HG02840 (cell line): Measurements from ENCODE around the gene DDR1.
"Not testable (repeated sequence)": the region's sequence is repeated elsewhere in the genome, so short reads cannot be mapped to it uniquely, and the experiment has no call there.

Experiments
- ATAC-seq: cut with Tn5 transposase; IDR thresholded peaks from one replicate; pipeline ENCODE4 v1.9.1; 2021; ENCODE audit warnings: mild to moderate bottlenecking, moderate library complexity, moderate number of reproducible peaks; ENCODE audit not compliant: unreplicated experiment, low FRiP score

DDR1 gene

DNA sequence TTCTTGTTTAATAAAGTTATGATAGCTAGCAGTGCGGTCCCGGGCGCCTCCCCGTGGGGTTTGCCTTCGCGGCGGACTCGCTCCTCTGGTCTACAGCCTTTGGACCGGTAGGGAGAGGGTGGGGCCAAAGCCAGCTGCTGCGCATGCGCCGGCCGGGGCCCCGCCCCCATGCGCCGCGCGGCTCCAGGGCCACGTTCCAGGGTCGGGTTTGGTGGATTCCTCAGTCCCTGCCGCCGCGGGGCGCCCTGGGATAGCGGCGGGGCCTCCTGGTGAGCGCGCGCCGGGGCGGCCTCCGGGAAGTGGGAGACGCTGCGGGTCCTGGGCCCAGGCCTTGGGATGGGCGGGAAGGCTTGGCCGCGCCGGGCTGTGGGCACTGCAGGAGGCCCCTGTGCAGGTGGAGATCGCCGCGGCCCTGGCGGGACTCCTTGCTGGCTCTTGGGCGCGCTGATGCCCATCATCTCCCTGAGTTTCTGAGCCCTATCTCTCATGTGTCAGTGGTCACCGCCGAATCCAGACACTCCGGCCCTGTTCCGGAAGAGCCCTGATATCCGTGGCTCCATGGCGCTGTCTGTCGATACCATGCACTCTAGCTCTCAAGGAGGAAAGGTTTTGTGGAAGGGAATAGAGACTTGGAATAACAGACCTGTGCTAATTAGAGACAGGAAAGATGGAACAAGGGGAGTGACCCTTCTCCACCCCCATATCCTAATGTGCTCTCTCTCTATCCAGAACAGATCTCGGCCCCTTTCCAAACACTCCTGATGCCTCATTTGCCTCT lies 29.9 kb downstream of the DDR1 start, which contains the start of gene VARS2:
VARS2 (plus strand) TSS at position 163 of the 778 bp plus-strand sequence; CDS start at position 762, 599 bp downstream.
- ATAC-seq, result peak; percentile 79

DNA sequence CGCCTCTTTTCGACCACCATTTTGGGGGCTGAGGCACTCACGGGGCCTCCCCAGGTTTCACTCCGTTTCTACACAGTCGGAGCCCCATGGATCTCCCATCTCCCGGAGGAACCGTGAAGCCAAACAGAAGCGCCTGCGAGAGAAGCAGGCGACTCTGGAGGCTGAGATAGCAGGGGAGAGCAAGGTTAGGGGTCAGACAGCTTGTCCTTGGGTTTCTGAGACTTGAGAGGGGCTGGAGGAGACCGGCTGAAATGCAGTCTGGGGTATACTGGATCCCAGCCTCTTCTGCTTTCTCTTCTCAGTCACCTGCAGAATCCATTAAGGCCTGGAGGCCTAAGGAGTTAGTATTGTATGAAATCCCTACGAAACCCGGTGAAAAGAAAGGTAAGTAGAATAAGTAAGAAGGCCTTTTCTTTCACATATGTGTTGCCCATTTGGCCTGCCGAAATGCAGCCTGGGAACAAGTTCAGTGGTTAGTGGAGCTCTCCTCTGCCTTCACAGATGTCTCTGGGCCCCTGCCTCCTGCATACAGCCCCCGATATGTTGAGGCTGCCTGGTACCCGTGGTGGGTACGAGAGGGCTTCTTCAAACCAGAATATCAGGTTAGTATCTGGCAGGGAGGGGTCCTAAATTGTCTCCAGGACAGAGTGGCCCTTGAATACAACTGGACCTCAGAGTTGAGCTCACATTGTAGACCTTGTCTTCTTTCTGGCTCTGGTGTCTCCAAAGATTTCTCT lies 30.7 kb downstream of the DDR1 start:
- ATAC-seq, result no peak

DNA sequence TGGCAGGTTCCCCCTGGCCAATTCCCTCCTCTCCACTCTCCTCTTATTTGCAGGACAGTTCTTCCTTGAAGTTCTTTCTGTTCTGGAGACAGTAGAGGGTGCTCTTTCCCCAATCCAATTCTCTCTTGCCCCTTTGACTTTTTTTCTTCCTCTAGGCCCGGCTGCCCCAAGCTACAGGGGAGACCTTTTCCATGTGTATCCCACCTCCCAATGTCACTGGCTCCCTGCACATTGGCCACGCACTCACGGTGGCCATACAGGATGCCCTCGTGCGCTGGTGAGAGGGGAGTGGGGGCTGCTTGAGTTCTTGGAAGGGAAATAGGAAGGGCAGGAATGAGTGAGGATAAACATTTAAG lies 31.2 kb downstream of the DDR1 start:
- no peak for ATAC-seq

DNA sequence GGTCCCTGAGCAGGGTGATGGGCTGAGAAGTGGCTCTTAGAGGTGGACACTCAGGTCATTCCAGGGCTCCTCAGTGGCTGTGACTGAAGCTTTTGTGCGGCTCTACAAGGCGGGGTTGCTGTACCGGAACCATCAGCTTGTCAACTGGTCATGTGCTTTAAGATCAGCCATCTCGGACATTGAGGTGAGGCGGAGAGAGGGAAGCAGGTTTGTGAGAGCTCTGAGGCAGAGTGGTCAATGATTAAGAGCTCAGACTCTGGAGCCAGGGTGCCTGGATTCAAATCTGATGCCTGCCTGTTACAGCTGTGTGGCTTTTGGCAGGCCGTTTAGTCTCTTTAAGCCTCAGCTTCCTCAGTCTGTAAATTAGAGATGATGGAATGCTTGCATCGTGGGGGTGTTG lies 32.7 kb downstream of the DDR1 start:
- ATAC-seq, result no peak

DNA sequence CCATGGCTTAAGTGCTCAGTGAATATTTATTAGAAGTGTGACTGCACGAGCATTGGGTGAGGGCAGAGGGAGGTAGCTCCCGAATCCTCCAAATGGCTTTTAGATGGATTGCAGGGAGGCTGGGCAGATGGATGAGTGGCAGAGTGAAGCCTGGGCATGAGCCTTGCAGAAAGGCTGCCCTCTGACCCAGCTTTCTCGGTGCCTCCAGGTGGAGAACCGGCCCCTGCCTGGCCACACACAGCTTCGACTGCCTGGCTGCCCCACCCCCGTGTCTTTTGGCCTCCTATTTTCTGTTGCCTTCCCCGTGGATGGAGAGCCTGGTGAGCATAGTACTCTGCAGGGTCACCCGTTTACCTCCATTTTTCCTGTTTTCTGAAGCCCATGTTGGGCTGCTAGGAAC lies 33.2 kb downstream of the DDR1 start:
- ATAC-seq, result no peak

DNA sequence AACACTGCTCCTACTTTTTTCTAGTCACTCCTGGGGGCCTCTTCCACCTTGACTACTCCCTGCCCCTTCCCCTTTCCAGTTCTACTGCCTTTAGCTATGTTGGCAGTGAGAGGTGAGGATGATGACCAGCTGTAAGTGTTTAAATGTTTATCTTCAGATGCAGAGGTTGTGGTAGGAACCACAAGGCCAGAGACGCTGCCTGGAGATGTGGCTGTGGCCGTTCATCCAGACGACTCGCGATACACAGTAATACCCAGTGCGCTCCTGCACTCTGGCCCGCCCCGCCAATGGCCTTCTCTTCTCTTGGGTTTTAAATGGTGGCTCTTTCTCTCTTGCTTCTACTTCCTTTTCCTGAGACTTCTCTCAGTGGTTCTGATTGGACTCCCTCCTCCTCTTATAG lies 34.4 kb downstream of the DDR1 start:
- ATAC-seq, result no peak

DNA sequence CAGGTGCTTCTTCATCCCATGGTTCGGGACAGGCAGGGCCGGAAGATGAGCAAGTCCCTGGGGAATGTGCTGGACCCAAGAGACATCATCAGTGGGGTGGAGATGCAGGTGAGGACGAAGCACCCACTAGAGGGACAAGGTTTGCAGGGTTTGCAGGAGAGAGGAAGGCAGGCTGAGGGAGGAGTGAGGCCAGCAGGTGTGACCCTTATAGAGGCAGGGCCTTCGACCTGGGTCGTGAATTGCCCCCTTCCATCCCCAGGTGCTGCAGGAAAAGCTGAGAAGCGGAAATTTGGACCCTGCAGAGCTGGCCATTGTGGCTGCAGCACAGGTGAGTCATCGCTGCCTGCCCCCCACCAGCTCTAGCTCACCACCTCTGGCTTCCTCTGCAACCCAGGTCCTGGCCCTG lies 38.1 kb downstream of the DDR1 start:
- no peak for ATAC-seq

DNA sequence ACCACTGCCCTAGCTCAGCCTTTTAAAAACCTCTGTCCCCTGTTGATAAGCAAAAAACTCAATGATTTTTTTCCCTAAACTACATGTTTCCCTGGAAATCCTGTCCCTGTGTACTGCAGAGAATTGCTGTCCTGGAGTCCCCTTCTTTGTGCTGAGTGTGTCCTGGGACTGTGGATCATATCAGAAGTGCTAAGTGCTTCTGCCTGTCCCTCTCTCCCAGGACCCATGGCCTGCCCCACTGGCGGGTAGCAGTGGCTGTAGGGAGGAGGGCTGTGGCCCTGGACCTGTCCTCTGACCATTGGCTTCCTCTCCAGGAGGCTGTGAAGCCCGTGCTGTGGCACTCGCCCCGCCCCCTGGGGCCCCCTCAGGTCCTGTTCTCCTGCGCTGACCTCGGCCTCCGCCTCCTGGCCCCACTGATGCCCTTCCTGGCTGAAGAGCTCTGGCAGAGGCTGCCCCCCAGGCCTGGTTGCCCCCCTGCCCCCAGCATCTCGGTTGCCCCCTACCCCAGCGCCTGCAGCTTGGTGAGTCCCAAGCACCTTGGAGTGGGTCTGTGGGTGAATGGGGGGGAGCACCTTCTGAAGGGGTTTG lies 39.8 kb downstream of the DDR1 start:
- not testable (repeated sequence) for ATAC-seq

DNA sequence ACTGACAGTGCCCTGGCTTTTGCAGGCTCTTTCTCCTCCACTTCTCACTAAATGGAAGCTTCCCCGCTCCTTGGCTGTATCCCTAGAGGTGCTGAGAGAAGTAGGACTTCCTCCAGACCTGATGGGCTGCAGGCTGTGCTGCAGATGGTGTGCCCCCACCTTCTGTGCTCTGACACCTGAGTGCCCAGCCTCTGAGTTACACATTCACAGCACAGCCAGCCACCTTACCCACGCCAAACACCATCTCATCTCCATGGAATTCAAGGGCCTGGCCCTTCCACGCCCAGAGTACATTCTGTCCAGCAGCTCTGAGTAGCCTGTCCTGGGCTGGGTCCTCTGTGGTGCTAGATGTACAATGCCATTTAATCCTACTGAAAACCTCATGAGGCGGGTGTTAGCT lies 42.3 kb downstream of the DDR1 start:
- ATAC-seq, result no peak

DNA sequence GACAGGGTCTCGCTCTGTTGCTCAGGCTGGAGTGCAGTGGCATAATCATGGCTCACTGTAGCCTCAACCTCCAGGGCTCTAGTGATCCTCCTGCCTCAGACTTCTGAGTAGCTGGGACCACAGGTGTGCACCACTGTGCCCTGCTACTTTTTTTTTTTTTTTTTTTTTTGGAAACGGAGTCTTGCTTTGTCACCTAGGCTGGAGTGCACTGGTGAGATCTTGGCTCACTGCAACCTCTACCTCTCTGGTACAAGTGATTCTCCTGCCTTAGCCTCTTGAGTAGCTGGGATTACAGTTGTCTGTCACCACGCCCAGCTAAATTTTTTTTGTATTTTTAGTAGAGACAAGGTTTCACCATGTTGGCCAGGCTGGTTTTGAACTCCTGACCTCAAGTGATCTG lies 42.8 kb downstream of the DDR1 start:
- not testable (repeated sequence) for ATAC-seq

DNA sequence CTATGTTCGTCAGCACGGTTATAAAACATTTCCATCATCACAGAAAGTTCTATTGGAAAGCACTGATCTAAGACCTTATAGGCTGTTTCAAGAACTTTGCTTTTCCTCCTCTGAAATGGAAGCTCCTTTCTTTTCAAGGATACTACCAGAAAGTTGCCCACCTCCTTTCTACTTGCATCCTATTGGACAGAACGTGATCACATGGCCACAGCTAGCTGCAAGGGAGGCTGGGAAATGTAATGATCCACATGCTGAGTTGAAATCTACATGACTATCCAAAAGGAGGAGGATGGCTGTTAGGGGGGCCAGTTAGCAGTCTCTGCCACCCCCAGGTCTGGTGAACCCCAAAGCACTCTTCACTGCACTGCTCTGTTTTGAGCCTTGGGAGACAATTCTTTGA lies 44.4 kb downstream of the DDR1 start:
- no peak for ATAC-seq

DNA sequence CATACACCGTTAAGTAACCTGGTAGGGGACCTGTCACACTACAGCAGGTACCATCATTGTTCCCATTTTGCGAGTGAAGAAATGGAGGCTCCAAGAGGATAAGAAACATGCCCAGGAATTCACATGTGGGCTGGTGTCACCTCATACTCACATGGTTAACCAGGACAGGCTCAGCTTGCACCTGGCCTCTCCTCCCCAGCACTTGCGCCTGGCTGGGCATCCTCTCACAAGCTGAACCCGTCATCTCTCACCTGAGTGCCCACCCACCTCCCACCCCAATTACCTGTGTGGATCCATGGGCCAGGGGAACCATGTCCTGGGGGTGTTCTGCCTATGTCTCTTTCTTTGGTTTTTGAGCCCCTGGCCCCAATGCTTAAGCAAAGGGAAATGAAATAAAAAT lies 46.2 kb downstream of the DDR1 start:
- ATAC-seq, result no peak

DNA sequence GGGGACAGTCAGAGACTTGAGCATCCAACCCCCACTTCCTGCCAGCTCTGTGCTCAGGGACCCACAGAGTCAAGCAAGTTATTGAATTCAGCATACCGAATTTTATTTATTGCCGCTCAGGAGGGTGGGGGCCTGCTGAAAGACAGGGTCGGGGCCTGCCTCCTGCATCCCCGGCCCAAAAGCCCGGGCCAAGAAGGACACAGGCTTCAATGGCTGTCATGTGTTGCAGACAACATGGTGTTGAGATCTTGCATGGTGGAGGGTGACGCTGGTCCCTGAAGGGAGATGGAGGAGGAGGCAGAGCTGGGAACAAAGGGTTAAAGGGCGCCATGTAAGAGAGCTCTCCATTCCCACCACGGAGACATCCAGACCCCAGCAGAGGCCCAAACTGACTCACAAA lies 47.0 kb downstream of the DDR1 start:
- ATAC-seq, result no peak

DNA sequence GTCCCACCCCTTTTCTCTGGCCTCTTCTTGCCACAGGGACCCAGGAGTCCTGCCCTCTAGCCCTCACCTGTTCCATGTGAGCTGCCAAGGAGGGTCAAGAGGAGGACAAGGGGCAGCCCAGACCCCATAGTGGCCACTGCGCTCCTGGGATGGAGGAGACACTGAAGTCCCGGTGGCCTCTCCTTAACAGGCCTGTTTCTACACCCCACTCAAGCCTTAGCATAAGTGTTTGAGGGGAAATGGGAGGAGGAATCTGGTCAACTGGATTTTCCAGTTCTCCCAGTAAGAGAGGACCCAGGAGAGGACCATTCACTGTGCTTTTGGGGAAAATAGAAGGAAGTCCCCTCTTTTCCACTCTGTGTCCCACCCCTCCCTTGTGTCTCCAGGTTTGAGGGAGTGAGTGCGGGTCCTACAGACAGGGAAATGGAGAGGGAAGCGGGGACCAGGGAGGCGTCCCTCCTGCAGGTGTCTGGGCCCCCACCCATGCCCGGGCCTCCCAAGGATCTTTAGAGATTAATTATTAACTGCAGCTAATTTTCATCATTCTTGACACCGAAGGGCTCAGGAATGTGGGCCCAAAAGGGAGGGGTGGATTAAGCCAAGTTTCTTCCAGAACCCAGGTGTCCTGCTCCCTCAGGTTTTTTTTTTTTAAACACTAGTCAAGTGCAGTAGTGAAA lies 47.8 kb downstream of the DDR1 start, which contains the start of gene SFTA2:
SFTA2 (minus strand) TSS at position 202 of the 677 bp plus-strand sequence; CDS start at position 128, 74 bp downstream.
- ATAC-seq, result no peak

DNA sequence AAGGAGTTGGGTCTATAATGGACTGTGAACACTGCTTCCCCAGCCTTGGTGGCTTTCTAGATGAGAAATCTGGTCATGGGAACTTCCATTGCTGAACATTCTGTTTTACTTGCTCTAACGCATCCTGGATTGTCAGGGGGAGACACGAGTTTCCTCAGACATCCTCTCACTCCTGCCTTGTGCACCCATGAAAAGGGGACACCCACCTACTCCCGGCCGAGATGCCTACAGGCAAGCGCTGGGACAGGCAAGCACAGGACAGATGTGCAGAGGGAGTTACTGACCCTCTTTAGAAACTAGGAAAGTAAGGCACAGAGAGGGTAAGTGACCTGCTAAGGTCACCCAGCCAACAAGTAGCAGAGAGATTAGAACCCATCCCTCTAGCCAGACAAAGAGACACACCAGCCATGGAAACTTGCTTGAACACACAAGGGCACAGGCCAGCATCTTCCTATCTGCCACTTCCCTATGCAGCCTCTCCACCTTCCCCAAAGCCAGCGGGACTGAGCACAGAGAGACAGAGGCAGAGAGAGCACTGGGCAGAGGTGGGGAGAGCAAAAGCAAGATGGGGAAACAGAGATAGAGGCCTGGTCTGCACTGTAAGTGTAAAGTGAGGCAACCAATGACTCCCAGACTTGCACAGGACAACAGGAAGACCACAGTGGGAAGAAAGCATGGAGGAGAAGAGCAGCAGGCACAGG lies 48.5 kb downstream of the DDR1 start:
- no peak for ATAC-seq

DNA sequence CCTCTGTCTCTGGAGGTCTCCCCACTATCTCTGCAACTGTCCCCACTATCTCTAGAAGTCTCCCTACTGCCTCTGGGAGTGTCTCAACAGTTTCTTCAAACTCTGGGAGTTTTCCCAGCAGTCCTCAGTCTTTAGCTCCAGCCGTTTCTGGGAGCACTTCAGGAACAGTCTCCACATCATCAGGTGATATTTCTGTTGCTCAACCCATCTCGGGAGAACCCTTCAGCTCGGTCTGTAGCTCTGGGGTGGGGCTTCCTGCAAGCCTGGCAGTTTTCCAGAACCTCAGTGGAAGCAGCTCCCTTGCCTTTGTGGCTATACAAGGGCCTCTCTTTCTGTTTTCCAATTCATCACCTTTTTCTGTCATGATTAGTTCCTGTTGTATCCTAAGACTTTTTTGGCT lies 50.7 kb downstream of the DDR1 start:
- ATAC-seq, result no peak

DNA sequence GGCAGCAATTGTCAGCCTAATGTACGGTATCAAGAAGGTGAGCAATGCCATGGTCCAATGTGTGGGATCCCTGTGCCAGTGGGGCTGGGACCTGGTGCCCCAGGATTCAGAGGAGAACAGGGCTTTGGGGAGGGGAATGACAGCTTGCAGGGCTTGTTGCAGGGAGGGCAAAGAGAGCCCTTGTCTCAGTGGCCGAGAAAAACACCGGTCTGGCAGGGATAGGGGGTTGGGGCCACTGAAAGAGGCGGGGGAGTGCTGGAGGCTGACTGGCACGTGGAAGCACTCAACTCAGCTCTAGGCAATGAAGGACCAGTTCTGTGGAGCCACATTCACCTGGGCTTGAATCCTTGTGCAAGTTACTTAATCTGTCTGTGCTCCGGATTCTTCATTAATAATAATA lies 52.9 kb downstream of the DDR1 start:
- no peak for ATAC-seq

DNA sequence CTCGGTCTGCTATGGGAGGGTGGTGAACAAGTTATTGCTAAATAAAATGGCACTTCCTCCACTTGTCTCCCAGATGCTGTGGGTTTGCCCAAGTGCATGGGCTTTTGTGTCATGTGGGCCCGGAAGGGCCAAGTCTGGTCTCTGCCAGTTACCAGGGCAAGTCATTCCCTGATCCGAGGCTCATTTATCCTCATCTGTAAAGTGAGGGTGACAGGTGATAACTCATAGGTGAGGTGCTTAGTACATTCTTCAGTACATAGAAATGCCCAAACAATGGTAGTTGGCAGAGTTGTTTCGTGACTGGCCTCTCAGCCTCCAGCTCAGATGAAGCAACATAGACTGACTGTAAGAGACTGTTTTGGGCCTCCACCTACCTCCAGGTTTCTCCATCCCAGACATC lies 54.4 kb downstream of the DDR1 start:
- ATAC-seq, result no peak

DNA sequence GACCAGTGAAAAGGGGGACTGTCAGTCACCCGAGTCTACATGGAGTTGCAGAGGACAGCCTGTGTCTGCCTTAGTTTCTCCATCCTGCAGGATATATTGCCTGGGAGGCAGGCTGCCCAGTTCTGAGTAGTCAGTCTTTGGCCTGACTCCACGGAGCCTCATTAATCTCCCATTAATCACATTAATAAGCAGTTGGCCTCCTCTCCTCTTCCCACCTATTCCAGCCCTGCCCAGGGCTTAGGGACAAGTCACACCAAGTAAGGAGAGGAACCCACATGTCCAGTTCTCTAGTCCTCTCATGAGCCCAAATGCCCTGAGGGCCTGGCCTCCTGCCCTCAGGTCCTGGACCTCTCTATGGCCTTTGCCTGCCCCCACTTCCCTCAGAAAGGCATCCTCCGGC lies 55.2 kb downstream of the DDR1 start:
- no peak for ATAC-seq

DNA sequence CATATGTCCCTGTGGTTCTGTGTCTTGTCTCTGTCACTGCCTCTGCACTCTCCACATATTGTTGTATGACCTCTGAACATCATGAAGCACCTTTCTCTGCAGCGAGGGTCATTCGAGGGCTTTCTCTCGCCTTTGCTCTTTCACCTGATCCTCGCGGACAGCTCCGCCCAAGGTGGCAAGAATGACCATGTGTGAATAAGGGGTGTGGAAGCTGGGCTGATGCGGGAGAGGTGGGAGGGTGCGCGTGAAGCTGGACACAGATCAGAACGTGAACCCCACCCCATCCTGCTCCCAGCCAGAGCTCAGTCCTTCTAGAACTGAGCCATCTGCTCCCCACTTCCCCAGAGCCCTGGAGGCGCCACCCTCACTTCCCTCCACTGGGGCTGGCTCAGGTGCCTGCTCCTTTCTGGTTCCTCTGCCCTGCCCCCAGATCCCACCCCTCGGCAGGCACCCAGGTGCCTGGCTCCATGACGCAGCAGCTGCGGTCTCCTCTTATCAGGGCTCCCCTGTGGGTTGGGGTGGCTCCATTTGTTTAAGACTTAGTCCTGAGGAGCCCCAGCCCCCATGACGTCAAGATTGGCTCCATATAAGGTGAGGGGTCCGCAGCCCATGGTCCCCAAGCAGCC lies 56.2 kb downstream of the DDR1 start, which contains the start of gene MUCL3:
MUCL3 (plus strand) TSS at position 613 of the 626 bp plus-strand sequence. CDS start 27 bp downstream, outside the sequence.
- no peak for ATAC-seq
